ENCODE results near the gene CEP170B. TPM values are rescaled to one million over a fixed set of nuclear protein-coding genes. Genes with fewer than 3 reads are reported as not detected.

The CEP170B gene
- total RNA-seq, 1 donor from 2014 or later: 55.4 TPM

GRCh38 chr14:104933746-104934733 lies 69.0 kb downstream of the CEP170B start:
- H3K36me3 ChIP-seq (ENCODE audit: insufficient read depth, low read length): no peaks in the 10 kb centered on the region
- Mint-ChIP-seq H3K27ac (ENCODE audit: unreplicated experiment) (no peak overlapping the region), H3K4me3 (ENCODE audit: unreplicated experiment) (peak overlapping the region; percentile 72), H3K9me3 (ENCODE audit: unreplicated experiment) (peaks cover 4% of the 10 kb centered on the region), H3K4me1 (ENCODE audit: low read depth, unreplicated experiment) (no peaks in the 10 kb centered on the region), H3K27me3 (ENCODE audit: low read depth, unreplicated experiment) (peaks cover 66% of the 10 kb centered on the region), H3K36me3 (ENCODE audit: low read depth, unreplicated experiment) (peaks cover 6% of the 10 kb centered on the region)
- TF ChIP-seq EZH2 (IDR thresholded peaks at IDR 0.05; ENCODE audit: insufficient read depth, low read length) (peak; percentile 27), CTCF (IDR thresholded peaks at IDR 0.05; ENCODE audit: insufficient read depth, low read depth, low read length) (no peak)
- DNase-seq (ENCODE audit: low read depth): no peak
- H3K4me3 ChIP-seq (ENCODE audit: insufficient read depth, low read depth, low read length): no peak overlapping the region
- no peaks in the 10 kb centered on the region for H3K79me2 ChIP-seq (ENCODE audit: insufficient read depth, low read length)
- no peak for FAIRE-seq
- H3K27ac ChIP-seq (ENCODE audit: low read depth, low read length): no peak overlapping the region
- H3K9me3 ChIP-seq (ENCODE audit: insufficient read depth, low read depth, low read length): no peaks in the 10 kb centered on the region
- no peaks in the 10 kb centered on the region for H4K20me1 ChIP-seq (ENCODE audit: insufficient read depth, low read length)
- H3K27me3 ChIP-seq (ENCODE audit: insufficient read depth, low read length): peaks cover 28% of the 10 kb centered on the region
- H3K9ac ChIP-seq (ENCODE audit: low read length): no peak overlapping the region
- H3K4me2 ChIP-seq (ENCODE audit: low read length): no peak overlapping the region
- peaks cover 6% of the 10 kb centered on the region for H3K4me1 ChIP-seq (ENCODE audit: insufficient read depth, low read length)
- no peak overlapping the region for H2AFZ ChIP-seq (ENCODE audit: low read depth, low read length)

GRCh38 chr14:104935026-104935650 lies 70.1 kb downstream of the CEP170B start:
- H3K9me3 Mint-ChIP-seq (ENCODE audit: unreplicated experiment): peaks cover 2% of the 10 kb centered on the region
- TF ChIP-seq EZH2 (IDR thresholded peaks at IDR 0.05; ENCODE audit: insufficient read depth, low read length) (no peak), CTCF (IDR thresholded peaks at IDR 0.05; ENCODE audit: insufficient read depth, low read depth, low read length) (no peak)
- H3K9ac ChIP-seq (ENCODE audit: low read length): no peak overlapping the region
- H3K4me2 ChIP-seq (ENCODE audit: low read length): no peak overlapping the region
- no peak overlapping the region for H2AFZ ChIP-seq (ENCODE audit: low read depth, low read length)
- H3K27ac ChIP-seq (ENCODE audit: low read depth, low read length): no peak overlapping the region
- no peak overlapping the region for H3K4me3 ChIP-seq (ENCODE audit: insufficient read depth, low read depth, low read length)
- H3K27me3 Mint-ChIP-seq (ENCODE audit: low read depth, unreplicated experiment): peaks cover 67% of the 10 kb centered on the region
- no peak for DNase-seq (ENCODE audit: low read depth)
- no peaks in the 10 kb centered on the region for H3K4me1 Mint-ChIP-seq (ENCODE audit: low read depth, unreplicated experiment)
- H3K79me2 ChIP-seq (ENCODE audit: insufficient read depth, low read length): no peaks in the 10 kb centered on the region
- H3K27me3 ChIP-seq (ENCODE audit: insufficient read depth, low read length): peaks cover 27% of the 10 kb centered on the region
- no peaks in the 10 kb centered on the region for H3K9me3 ChIP-seq (ENCODE audit: insufficient read depth, low read depth, low read length)
- H4K20me1 ChIP-seq (ENCODE audit: insufficient read depth, low read length): no peaks in the 10 kb centered on the region
- H3K36me3 Mint-ChIP-seq (ENCODE audit: low read depth, unreplicated experiment): peaks cover 11% of the 10 kb centered on the region
- no peaks in the 10 kb centered on the region for H3K36me3 ChIP-seq (ENCODE audit: insufficient read depth, low read length)
- peak overlapping the region; percentile 72 for H3K4me3 Mint-ChIP-seq (ENCODE audit: unreplicated experiment)
- peaks cover 6% of the 10 kb centered on the region for H3K4me1 ChIP-seq (ENCODE audit: insufficient read depth, low read length)
- FAIRE-seq: no peak
- no peak overlapping the region for H3K27ac Mint-ChIP-seq (ENCODE audit: unreplicated experiment)

All from astrocyte (in vitro differentiated cells and primary cell).